Measurements from ENCODE around the gene G6PC2.
A peak's percentile ranks its signal among the peaks of the same experiment; 100 is the strongest.
"Not testable (repeated sequence)": the region's sequence is repeated elsewhere in the genome, so short reads cannot be mapped to it uniquely, and the experiment has no call there.

The G6PC2 gene

DNA sequence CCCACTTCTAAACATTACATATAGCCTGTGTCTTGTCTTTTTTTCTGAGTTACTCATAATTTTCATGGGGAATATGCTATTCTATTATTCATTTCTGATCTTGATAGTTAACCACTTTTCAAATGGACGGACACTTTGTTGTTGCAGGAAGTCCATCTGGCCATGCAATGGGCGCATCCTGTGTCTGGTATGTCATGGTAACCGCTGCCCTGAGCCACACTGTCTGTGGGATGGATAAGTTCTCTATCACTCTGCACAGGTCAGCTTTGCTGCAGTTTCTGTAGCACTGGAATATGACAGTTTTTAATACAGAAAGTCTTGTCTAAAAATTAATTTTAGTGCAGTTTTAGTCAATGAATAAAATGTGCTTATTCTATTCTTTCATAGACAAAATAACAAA, 3.3 kb downstream of the G6PC2 start:
- no peak for DNase-seq (ENCODE audit: low spot score)

GRCh38 chr2:168907940-168908662, 7.0 kb downstream of the G6PC2 start:
- no peak for DNase-seq (ENCODE audit: low spot score)

DNA sequence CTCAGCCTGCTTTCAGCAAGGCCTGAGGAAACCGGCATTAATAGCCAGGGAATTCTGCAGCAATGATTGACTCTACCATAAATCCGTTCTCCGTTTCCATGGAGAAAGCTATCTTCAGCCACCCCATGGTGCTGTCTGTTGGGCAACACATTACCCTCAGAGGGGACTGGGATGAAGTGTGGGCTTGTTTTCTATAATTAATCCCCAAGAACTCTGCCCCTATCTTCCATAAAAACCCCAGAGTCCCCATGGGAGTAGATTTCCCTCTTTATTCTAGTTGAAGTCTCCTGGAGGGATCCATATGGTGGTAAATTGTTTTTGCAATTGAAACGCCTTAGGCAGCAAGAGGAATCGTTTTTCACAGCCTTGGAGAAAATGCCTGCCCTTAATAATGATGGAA, 9.2 kb downstream of the G6PC2 start:
- no peak for DNase-seq (ENCODE audit: low spot score)

GRCh38 chr2:168912466-168912865, 11.4 kb downstream of the G6PC2 start:
- no peak for DNase-seq (ENCODE audit: low spot score)

DNA sequence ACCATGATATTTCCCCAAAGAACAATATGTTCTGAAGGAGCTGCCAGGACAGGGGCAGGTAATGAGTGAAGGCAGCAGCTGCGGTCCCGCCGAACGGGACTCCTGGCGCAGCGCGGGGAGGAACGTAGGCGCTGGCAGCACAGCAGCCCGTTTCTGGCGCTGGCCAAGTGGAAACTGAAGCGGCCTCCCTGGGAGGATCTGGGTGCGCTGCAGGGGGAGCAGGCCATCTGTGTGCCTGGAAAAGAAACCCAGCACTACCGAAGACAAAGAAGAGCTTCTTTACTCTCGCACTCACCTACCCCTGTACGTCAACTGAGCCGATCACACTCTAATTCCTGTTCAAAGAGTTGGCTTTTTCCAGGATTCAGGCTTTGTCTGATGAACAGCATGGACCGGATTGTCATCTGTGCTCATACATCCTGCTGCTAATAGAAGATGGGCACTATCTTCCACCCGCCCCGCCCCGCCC, 11.8 kb downstream of the G6PC2 start:
- no peak for DNase-seq (ENCODE audit: low spot score)

GRCh38 chr2:168913495-168913894, 12.4 kb downstream of the G6PC2 start:
- no peak for DNase-seq (ENCODE audit: low spot score)

DNA sequence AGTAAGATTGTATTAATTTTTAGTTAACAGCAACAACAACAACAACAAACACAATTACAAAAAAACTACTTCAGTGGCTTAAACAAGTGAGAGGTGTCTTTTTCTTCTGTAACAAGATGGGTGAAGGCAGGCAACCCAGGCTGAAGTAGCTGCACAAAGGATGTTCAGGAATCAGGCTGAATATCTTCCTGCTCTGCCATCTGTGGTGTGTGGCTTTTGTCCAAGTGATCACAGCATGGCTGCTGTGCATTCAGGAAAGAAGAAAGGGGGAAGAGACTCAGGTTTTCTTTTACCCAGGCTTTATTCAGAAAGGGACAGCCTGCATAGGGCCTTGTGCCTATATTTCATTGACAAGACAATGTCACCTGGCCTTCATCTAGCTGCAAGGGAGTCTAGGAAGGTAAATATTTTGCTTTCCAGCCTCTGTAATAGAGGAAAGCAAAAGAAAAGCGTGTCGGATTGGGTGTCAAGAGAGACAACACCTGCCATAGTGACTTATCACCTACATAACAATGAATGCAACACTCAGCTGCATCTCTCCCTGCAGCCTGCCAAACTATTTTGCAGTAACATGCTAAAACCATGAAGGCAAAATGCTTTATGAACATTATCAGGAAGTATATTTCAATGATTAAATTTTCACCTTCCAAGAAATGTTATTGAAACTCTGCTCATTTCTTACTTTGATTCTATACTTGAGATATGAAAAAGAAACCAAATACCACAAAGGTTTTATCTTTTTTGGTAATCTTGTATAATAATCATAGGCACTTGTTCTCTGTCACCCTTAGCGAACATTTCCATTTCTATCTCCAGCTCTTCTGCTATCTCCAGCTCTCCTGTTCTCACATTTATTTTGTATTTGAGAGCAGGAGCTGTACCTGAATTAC, 14.6 kb downstream of the G6PC2 start:
- DNase-seq (ENCODE audit: low spot score): no peak

GRCh38 chr2:168916331-168916675, 15.2 kb downstream of the G6PC2 start:
- DNase-seq (ENCODE audit: low spot score): no peak

- DNase-seq (ENCODE audit: low spot score): peak; percentile 50
Measured at GRCh38 chr2:168920504-168921157, 19.5 kb downstream of the G6PC2 start.

DNA sequence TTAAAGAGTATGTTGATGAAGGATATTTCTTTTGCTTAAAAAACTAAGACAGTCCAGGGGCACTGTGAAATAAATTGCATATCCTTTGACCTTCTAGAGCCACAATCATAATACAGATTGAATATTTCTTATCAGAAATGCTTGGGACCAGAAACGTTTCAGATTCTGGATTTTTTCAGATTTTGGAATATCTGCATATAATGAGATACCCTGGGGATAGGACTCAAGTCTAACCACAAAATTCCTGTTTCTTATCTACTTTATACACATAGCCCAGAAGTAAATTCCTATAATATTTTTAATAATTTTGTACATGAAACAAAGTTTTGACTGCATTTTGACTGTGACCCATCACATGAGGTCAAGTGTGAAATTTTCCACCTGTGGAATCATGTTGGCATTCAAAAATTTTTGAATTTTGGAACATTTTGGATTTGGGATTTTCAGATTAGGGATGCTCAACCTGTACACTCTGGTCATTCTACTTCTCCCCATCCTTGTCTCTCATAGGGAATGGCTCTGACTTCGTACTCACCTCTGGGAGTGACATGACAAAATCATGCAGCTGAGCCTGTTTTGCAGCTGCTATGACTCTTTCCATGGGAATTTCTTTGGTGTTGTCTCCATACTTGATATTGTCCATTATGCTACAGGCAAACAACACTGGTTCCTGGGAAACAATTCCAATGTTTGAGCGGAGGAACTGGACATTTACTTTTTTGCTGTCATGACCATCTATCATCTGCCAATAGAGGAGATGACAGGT, 25.7 kb downstream of the G6PC2 start:
- DNase-seq (ENCODE audit: low spot score): no peak

DNA sequence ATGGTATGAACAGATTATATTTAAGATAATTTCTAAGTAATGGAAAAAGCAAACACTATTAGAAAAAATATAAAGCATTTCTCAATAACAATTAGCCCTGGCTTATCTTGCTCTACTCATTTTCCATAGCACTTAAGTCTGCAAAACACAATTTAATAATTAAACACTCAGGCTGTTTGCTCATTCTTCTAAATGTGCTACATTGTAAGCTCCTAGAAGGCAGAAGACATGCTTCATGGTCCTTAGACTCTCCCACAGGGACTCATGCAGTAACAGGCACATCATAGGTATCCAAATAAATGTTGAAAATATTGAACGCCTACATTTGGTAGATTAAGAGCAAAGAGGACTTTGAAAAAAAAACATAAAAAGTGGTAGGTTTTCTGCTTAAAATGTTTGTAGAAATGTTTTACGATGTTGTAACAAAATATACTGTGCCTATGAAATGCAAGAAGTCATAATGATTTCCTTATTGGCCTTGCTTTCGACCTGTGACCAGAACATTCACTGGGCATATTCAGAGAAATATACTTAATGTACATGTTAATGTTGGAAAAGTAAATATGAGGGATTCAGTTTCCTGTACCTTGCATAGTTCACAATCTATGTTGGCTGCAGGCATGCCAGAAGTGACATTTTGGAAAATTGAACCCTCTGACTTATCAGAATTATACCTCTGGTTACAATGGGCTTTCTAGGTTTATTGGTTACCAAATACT, 27.2 kb downstream of the G6PC2 start:
- no peak for DNase-seq (ENCODE audit: low spot score)

- no peak for DNase-seq (ENCODE audit: low spot score)
Measured at GRCh38 chr2:168929031-168929430, 27.9 kb downstream of the G6PC2 start.

GRCh38 chr2:168930242-168930641, 29.2 kb downstream of the G6PC2 start:
- DNase-seq (ENCODE audit: low spot score): no peak

DNA sequence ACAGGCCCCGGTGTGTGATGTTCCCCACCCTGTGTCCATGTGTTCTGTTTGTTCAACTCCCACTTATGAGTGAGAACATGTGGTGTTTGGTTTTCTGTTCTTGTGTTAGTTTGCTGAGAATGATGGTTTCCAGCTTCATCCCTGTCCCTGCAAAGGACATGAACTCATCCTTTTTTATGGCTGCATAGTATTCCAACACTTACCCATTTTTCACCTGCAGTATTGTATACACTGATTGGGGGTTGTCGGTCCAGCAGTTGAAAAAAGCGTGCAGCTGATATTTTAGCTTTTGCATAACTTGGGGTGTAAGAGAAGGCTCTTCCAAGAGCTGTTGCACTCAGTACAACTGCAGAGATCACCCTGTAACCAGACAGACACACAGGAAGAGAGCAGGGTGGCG, 31.1 kb downstream of the G6PC2 start:
- DNase-seq (ENCODE audit: low spot score): not testable (repeated sequence)

- no peak for DNase-seq (ENCODE audit: low spot score)
Measured at GRCh38 chr2:168934826-168935225, 33.7 kb downstream of the G6PC2 start.

GRCh38 chr2:168935810-168936581, 34.9 kb downstream of the G6PC2 start:
- no peak for DNase-seq (ENCODE audit: low spot score)

- DNase-seq (ENCODE audit: low spot score): no peak
Measured at GRCh38 chr2:168939061-168939460, 38.0 kb downstream of the G6PC2 start.

DNA sequence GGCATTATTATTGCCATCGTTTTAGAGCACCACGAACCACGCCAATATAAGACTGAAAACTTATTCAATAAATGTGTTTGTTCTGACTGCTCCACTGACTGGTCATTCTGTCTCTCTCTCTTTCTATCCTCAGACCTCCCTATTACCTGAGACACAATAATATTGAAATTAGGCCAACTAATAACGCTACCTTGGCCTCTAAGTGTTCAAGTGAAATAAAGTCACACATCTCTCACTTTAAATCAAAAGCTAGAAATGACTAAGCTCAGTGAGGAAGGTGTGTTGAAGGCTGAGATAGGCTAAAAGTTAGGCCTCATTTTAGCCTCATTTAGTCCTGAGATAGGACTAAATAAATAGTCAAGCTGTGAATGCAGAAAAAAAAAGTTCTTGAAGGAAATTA, 38.8 kb downstream of the G6PC2 start:
- no peak for DNase-seq (ENCODE audit: low spot score)

- no peak for DNase-seq (ENCODE audit: low spot score)
Measured at GRCh38 chr2:168941297-168941696, 40.2 kb downstream of the G6PC2 start.

- no peak for DNase-seq (ENCODE audit: low spot score)
Measured at GRCh38 chr2:168944065-168944464, 43.0 kb downstream of the G6PC2 start.

GRCh38 chr2:168945508-168945907, 44.4 kb downstream of the G6PC2 start:
- DNase-seq (ENCODE audit: low spot score): no peak

All from kidney capillary endothelial cell (primary cell).